Panc1 (cell line): ENCODE results near the gene TEX12. TPM values are rescaled to one million over a fixed set of nuclear protein-coding genes. Genes with fewer than 3 reads are reported as not detected.
A peak's percentile ranks its signal among the peaks of the same experiment; 100 is the strongest.

Experiments
- ATAC-seq: fragments of 200-7000 bp; cut with Tn5 transposase; 2 replicates; pipeline ENCODE4 v1.9.1; 2020; ENCODE audit warnings: mild to moderate bottlenecking, moderate library complexity
- BruUV-seq: library from RNA; stranded (reverse); fragments of 400-500 nt; replicated peaks from 2 replicates; lab custom pipeline; 2021; lab: Mats Ljungman, UMichigan
- CTCF ChIA-PET: fragments of 300-600 bp; sonication (Branson Sonifier 250); formaldehyde crosslinking; loops from one replicate; lab custom pipeline; 2022; ENCODE audit warnings: antibody characterized with exemption; lab: Charles Lee
- POLR2A ChIA-PET: fragments of 300-600 bp; sonication (Branson Sonifier 250); formaldehyde crosslinking; loops from one replicate; lab custom pipeline; 2022; ENCODE audit warnings: antibody characterized with exemption; lab: Charles Lee
- DNase-seq: peaks from one replicate; pipeline ENCODE4 v3.0.0-alpha.2; 2010; ENCODE audit warnings: low read depth, low spot score
- H3K27ac ChIP-seq: 2 replicates; pipeline ENCODE4 v1.5.1; 2011; ENCODE audit warnings: mild to moderate bottlenecking, low read length, inconsistent platforms
- H3K27me3 ChIP-seq: fragments of 200-500 bp; sonication (Bioruptor generic); 2 replicates; pipeline ENCODE4 v1.6.0; 2014; ENCODE audit warnings: low read length, inconsistent platforms; ENCODE audit not compliant: control insufficient read depth, insufficient read depth
- H3K36me3 ChIP-seq: fragments of 200-500 bp; sonication (Bioruptor generic); 2 replicates; pipeline ENCODE4 v1.5.1; 2014; ENCODE audit warnings: inconsistent platforms, mild to moderate bottlenecking, low read length, moderate library complexity; ENCODE audit not compliant: control insufficient read depth, insufficient read depth
- H3K4me1 ChIP-seq: 2 replicates; pipeline ENCODE4 v1.5.1; 2011; ENCODE audit warnings: inconsistent platforms, mild to moderate bottlenecking, low read length, moderate library complexity; ENCODE audit not compliant: control insufficient read depth, insufficient read depth
- H3K4me3 ChIP-seq, 2 experiments: 2 replicates each; pipeline ENCODE4 v1.5.1; 2011 to 2012; ENCODE audit warnings: low read depth in 2 of 2, low read length in 2 of 2, mild to moderate bottlenecking in 2 of 2, inconsistent platforms in 1 of 2, moderate library complexity in 1 of 2
- H3K9me3 ChIP-seq: fragments of 200-500 bp; sonication (Bioruptor generic); 2 replicates; pipeline ENCODE4 v1.5.1; 2014; ENCODE audit warnings: low read depth, mild to moderate bottlenecking, inconsistent platforms, low read length, moderate library complexity; ENCODE audit not compliant: control insufficient read depth, insufficient read depth
- POLR2AphosphoS5 ChIP-seq: IDR thresholded peaks from 2 replicates; pipeline ENCODE4 v1.6.1; 2012; ENCODE audit warnings: mild to moderate bottlenecking, low read depth, low read length, moderate library complexity
- REST ChIP-seq, 2 experiments: IDR thresholded peaks; 2 replicates each; pipeline ENCODE4 v1.6.1; 2011 to 2012; ENCODE audit warnings: low read depth in 2 of 2, control low read depth in 1 of 2, low read length in 1 of 2, mild to moderate bottlenecking in 1 of 2, moderate library complexity in 1 of 2; ENCODE audit not compliant: insufficient read depth in 1 of 2
- SIN3A ChIP-seq: IDR thresholded peaks from 2 replicates; pipeline ENCODE4 v1.6.1; 2012; ENCODE audit warnings: low read depth, mild to moderate bottlenecking, low read length, moderate library complexity, borderline replicate concordance; ENCODE audit not compliant: insufficient read depth
- TCF7L2 ChIP-seq: IDR thresholded peaks from 2 replicates; pipeline ENCODE4 v1.6.1; 2011; ENCODE audit warnings: mild to moderate bottlenecking, low read depth, low read length, inconsistent platforms
- in situ Hi-C: cut with HindIII; loops from 2 replicates; pipeline ENCODE4 v1.10.0; 2016; ENCODE audit warnings: low sequenced_read_pairs, low pct_unique_long_range_greater_than_20kb
- intact Hi-C: fragments of 100-400 bp; cut with micrococcal nuclease; formaldehyde crosslinking; loops from one replicate; pipeline ENCODE4 v1.10.0; 2022; ENCODE audit not compliant: unreplicated experiment
- total RNA-seq: library from RNA; stranded (reverse); gene quantifications from one replicate; pipeline ENCODE4 v1.2.1, GENCODE V29; 2021; ENCODE audit not compliant: unreplicated experiment
- TF ChIP-seq, protein P1 (sequence below): fragments of 450-650 bp; IDR thresholded peaks from 2 replicates; pipeline ENCODE4 v1.5.1; 2017; ENCODE audit warnings: mild to moderate bottlenecking

Gene TEX12
- total RNA-seq, 1 experiment from 2014 or later = 0.23 TPM

- no peaks in the 10 kb centered on the region for H3K4me1 ChIP-seq
- H3K27me3 ChIP-seq = no peaks in the 10 kb centered on the region
- no peak for DNase-seq
- H3K9me3 ChIP-seq = no peaks in the 10 kb centered on the region
- in situ Hi-C loops (no loop called here), intact Hi-C loops (no loop called here)
- H3K36me3 ChIP-seq = peaks cover 3% of the 10 kb centered on the region; the same call in 1 of the 2 replicates
- TF ChIP-seq, protein P1, sequence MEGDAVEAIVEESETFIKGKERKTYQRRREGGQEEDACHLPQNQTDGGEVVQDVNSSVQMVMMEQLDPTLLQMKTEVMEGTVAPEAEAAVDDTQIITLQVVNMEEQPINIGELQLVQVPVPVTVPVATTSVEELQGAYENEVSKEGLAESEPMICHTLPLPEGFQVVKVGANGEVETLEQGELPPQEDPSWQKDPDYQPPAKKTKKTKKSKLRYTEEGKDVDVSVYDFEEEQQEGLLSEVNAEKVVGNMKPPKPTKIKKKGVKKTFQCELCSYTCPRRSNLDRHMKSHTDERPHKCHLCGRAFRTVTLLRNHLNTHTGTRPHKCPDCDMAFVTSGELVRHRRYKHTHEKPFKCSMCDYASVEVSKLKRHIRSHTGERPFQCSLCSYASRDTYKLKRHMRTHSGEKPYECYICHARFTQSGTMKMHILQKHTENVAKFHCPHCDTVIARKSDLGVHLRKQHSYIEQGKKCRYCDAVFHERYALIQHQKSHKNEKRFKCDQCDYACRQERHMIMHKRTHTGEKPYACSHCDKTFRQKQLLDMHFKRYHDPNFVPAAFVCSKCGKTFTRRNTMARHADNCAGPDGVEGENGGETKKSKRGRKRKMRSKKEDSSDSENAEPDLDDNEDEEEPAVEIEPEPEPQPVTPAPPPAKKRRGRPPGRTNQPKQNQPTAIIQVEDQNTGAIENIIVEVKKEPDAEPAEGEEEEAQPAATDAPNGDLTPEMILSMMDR = no peak
- TF ChIP-seq POLR2AphosphoS5 (no peak), REST (IDR thresholded peaks at IDR 0.05; ENCODE audit: insufficient read depth in 1 of 2, low read depth in 2 of 2, low read length in 1 of 2) (no peak), TCF7L2 (no peak), SIN3A (no peak)
- no peak overlapping the region for H3K27ac ChIP-seq
- POLR2A ChIA-PET = no interaction called here
- H3K4me3 ChIP-seq = no peak overlapping the region
- no peak for ATAC-seq
- CTCF ChIA-PET = no interaction called here
- no TSS peak for BruUV-seq
Measured at GRCh38 chr11:112150517-112150916, 16.7 kb upstream of the TEX12 start.

- ChIA-PET POLR2A (interaction anchor here (1.2 kb wide), 1 partner anchor 33 kb away, joined by 5 read pairs; no protein-coding TSS in a partner anchor), CTCF (interaction anchor here (1.1 kb wide), 1 partner anchor 43 kb away, joined by 4 read pairs; no protein-coding TSS in a partner anchor)
- TF ChIP-seq REST (IDR thresholded peaks at IDR 0.05; ENCODE audit: insufficient read depth in 1 of 2, low read depth in 2 of 2, low read length in 1 of 2) (no peak), SIN3A (no peak), POLR2AphosphoS5 (no peak), TCF7L2 (no peak)
- TF ChIP-seq, protein P1 = no peak
- no TSS peak for BruUV-seq
- intact Hi-C loops (no loop called here), in situ Hi-C loops (no loop called here)
- DNase-seq = no peak
- no peaks in the 10 kb centered on the region for H3K9me3 ChIP-seq
- no peaks in the 10 kb centered on the region for H3K27me3 ChIP-seq
- no peak overlapping the region for H3K4me3 ChIP-seq
- H3K36me3 ChIP-seq = 0 out of 2 replicates have a peak, but pooled peaks cover 3% of the 10 kb centered on the region
- no peak for ATAC-seq
- peak overlapping the region; percentile 84 for H3K27ac ChIP-seq
- peaks cover 32% of the 10 kb centered on the region for H3K4me1 ChIP-seq
Measured at GRCh38 chr11:112156153-112156955, 10.8 kb upstream of the TEX12 start.
